Activated naive CD4-positive, alpha-beta T cell treated with anti-CD3 and anti-CD28 coated beads for 36 hours (primary cell): ENCODE measurements around the gene GTF2H2C. TPM values are rescaled to one million over a fixed set of nuclear protein-coding genes. Genes with fewer than 3 reads are reported as not detected.
A peak's percentile ranks its signal among the peaks of the same experiment; 100 is the strongest.
"Not testable (repeated sequence)": the region's sequence is repeated elsewhere in the genome, so short reads cannot be mapped to it uniquely, and the experiment has no call there.

Source experiments
- CTCF ChIA-PET: fragments of 350-600 bp; sonication (Branson Sonifier 250); formaldehyde crosslinking; loops from one replicate; lab custom pipeline; 2021; ENCODE audit warnings: antibody characterized with exemption; lab: Charles Lee
- DNase-seq: peaks from one replicate; pipeline ENCODE4 v3.0.0-alpha.2; 2020
- H3K27ac Mint-ChIP-seq: one replicate; pipeline ENCODE4 v1.8.0; 2021; ENCODE audit warnings: mild to moderate bottlenecking, mixed read lengths
- H3K27me3 Mint-ChIP-seq: one replicate; pipeline ENCODE4 v1.8.0; 2021; ENCODE audit warnings: low read depth, mixed read lengths
- H3K36me3 Mint-ChIP-seq: one replicate; pipeline ENCODE4 v1.8.0; 2021; ENCODE audit warnings: low read depth, mixed read lengths
- H3K4me1 Mint-ChIP-seq: one replicate; pipeline ENCODE4 v1.8.0; 2021; ENCODE audit warnings: low read depth, mixed read lengths
- H3K4me3 Mint-ChIP-seq: one replicate; pipeline ENCODE4 v1.8.0; 2021; ENCODE audit warnings: mild to moderate bottlenecking, moderate library complexity, mixed read lengths
- H3K9me3 Mint-ChIP-seq: one replicate; pipeline ENCODE4 v1.8.0; 2021; ENCODE audit warnings: mixed read lengths
- intact Hi-C: fragments of 100-400 bp; cut with micrococcal nuclease; formaldehyde crosslinking; loops from one replicate; pipeline ENCODE4 v1.15.1; 2023
- total RNA-seq, 2 experiments: library from RNA; stranded (reverse); gene quantifications; one replicate each; pipeline ENCODE4 v1.2.3, GENCODE V29; 2021

GTF2H2C gene
- total RNA-seq = 10 to 100 TPM; 38.2 to 38.4 TPM

DNA sequence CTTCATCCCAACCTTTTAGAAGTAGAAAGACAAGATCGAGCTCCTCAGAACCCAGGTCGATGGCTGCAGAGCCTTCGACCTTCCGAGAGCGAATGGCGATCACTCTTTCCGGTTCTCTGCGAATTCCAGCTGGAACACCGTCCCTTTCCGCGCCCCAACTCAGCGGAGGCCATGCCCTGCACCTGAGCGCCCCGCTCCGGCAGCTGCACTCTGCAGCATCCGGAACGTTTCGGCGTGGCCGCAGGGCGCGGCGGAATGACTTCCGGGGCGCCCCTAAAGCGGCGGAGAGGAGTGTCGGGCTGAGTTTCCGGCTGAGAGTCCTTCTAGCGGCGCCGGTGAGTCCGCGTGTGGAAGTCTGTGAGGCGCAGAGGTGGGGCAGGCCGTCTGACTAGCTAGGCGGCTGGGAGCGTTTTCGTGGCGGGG, at the start of gene GTF2H2C:
Gene GTF2H2C, plus strand, starts transcription at position 284 of the 423 bp plus-strand sequence. CDS start 4,942 bp downstream, outside the sequence.
- H3K9me3 Mint-ChIP-seq, H3K27me3 Mint-ChIP-seq, CTCF ChIA-PET, H3K36me3 Mint-ChIP-seq, H3K4me1 Mint-ChIP-seq, intact Hi-C loops: not testable (repeated sequence)
- H3K27ac Mint-ChIP-seq = peak within 1 kb of the TSS; percentile 73
- DNase-seq = peak; percentile 86
- H3K4me3 Mint-ChIP-seq = peak within 1 kb of the TSS; percentile 97

DNA sequence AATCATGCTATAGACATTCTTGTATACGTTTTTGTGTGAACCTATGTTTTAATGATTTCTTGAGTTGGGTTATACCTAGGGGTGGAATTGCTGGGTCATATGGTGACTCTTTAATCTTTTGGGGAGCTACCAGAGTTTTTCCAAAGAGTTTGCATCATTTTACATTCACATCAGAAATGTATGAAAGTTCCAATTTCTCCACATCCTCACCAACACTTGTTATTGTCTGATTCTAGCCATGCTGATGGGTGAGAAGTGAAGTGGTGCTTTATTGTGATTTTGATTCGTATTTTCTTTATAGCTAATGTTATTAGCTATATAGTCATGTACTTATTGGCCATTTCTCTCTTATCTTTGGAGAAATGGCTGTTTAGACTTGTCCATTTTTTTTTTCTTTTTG, 49.3 kb upstream of the GTF2H2C start:
- intact Hi-C loops = no loop called here
- Mint-ChIP-seq H3K36me3 (no peaks in the 10 kb centered on the region), H3K27ac (no peak overlapping the region), H3K4me3 (no peak overlapping the region), H3K4me1 (no peaks in the 10 kb centered on the region), H3K27me3 (no peaks in the 10 kb centered on the region), H3K9me3 (no peaks in the 10 kb centered on the region)
- DNase-seq = no peak
- CTCF ChIA-PET = interaction anchor here (0.6 to 0.7 kb wide), 2 partner anchors 11 to 99 kb away, joined by 3 read pairs; no protein-coding TSS in a partner anchor

DNA sequence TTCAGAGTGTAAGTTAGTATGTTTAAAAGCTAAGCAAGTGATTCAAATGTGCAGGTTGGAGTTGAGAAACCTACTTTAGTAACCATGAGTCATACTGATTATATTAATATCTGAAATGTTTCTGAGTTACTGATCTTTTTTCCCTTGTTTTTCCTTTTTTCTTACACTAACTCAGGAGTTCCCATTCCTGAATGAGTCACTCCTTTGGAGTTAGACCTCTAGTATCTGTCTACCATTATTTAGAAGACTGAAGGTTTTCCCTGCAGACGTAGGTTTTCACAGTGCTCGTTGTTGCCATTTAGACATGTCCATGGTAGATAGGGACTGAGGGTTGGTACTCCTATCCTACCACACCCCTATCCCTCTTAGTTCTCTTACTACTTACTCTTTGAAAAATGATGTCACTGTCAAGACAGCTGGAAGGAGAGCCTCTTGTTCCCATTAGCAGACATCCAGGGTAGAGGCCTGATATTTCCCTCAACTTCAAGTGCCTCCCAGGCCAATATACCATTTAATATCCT, 47.2 kb upstream of the GTF2H2C start:
- Mint-ChIP-seq H3K4me3 (no peak overlapping the region), H3K27me3 (no peaks in the 10 kb centered on the region), H3K27ac (no peak overlapping the region), H3K36me3 (no peaks in the 10 kb centered on the region), H3K9me3 (no peaks in the 10 kb centered on the region), H3K4me1 (no peaks in the 10 kb centered on the region)
- no peak for DNase-seq
- CTCF ChIA-PET = interaction anchor here (0.6 kb wide), 1 partner anchor 76 kb away, joined by 3 read pairs; no protein-coding TSS in a partner anchor
- intact Hi-C loops = no loop called here

- H3K4me3 Mint-ChIP-seq, CTCF ChIA-PET, H3K27ac Mint-ChIP-seq, H3K36me3 Mint-ChIP-seq, H3K9me3 Mint-ChIP-seq, intact Hi-C loops, H3K27me3 Mint-ChIP-seq, H3K4me1 Mint-ChIP-seq, DNase-seq: not testable (repeated sequence)
Observed at GRCh38 chr5:69515570-69515969, 44.4 kb upstream of the GTF2H2C start.

GRCh38 chr5:69516769-69517168, 43.2 kb upstream of the GTF2H2C start:
- intact Hi-C loops = no loop called here
- CTCF ChIA-PET = no interaction called here
- no peaks in the 10 kb centered on the region for H3K27me3 Mint-ChIP-seq
- no peak for DNase-seq
- no peaks in the 10 kb centered on the region for H3K4me1 Mint-ChIP-seq
- H3K27ac Mint-ChIP-seq = no peak overlapping the region
- H3K9me3 Mint-ChIP-seq = no peaks in the 10 kb centered on the region
- H3K4me3 Mint-ChIP-seq = no peak overlapping the region
- no peaks in the 10 kb centered on the region for H3K36me3 Mint-ChIP-seq

GRCh38 chr5:69517763-69518212, 42.2 kb upstream of the GTF2H2C start:
- no peak overlapping the region for H3K27ac Mint-ChIP-seq
- H3K9me3 Mint-ChIP-seq = no peaks in the 10 kb centered on the region
- CTCF ChIA-PET = no interaction called here
- no peaks in the 10 kb centered on the region for H3K4me1 Mint-ChIP-seq
- no peaks in the 10 kb centered on the region for H3K27me3 Mint-ChIP-seq
- intact Hi-C loops = no loop called here
- H3K4me3 Mint-ChIP-seq = no peak overlapping the region
- no peaks in the 10 kb centered on the region for H3K36me3 Mint-ChIP-seq
- DNase-seq = no peak

GRCh38 chr5:69519285-69519684, 40.7 kb upstream of the GTF2H2C start:
- no peak for DNase-seq
- Mint-ChIP-seq H3K27ac (no peak overlapping the region), H3K27me3 (no peaks in the 10 kb centered on the region), H3K4me3 (no peak overlapping the region), H3K36me3 (no peaks in the 10 kb centered on the region), H3K9me3 (no peaks in the 10 kb centered on the region), H3K4me1 (no peaks in the 10 kb centered on the region)
- CTCF ChIA-PET = no interaction called here
- intact Hi-C loops = no loop called here

DNA sequence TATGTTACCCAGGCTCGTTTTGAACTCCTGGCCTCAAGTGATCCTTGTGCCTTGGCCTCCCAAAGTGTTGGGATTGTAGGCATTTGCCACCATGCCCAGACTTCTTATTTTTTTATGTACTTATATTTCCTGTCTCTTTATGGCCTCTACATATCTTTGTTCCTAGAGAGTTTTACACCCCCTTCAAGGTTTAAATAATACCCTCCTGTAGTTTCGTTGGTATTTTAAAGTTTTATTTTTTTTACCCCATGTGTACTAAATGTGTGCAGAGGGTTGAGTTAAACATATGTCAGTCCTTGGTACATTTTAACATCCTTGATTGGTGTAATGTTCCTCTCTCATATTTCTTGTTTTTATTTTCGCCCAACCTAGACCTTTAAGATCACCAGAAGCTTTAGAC, 38.0 kb upstream of the GTF2H2C start:
- no peak overlapping the region for H3K4me3 Mint-ChIP-seq
- no peak for DNase-seq
- no peak overlapping the region for H3K27ac Mint-ChIP-seq
- CTCF ChIA-PET = no interaction called here
- H3K4me1 Mint-ChIP-seq = no peaks in the 10 kb centered on the region
- no peaks in the 10 kb centered on the region for H3K9me3 Mint-ChIP-seq
- H3K27me3 Mint-ChIP-seq = no peaks in the 10 kb centered on the region
- no peaks in the 10 kb centered on the region for H3K36me3 Mint-ChIP-seq
- intact Hi-C loops = no loop called here

- H3K36me3 Mint-ChIP-seq = no peaks in the 10 kb centered on the region
- intact Hi-C loops = no loop called here
- CTCF ChIA-PET = no interaction called here
- no peak overlapping the region for H3K4me3 Mint-ChIP-seq
- H3K27me3 Mint-ChIP-seq = no peaks in the 10 kb centered on the region
- DNase-seq = no peak
- H3K9me3 Mint-ChIP-seq = no peaks in the 10 kb centered on the region
- H3K4me1 Mint-ChIP-seq = no peaks in the 10 kb centered on the region
- no peak overlapping the region for H3K27ac Mint-ChIP-seq
Observed at GRCh38 chr5:69525490-69525889, 34.5 kb upstream of the GTF2H2C start.

GRCh38 chr5:69526660-69527059, 33.3 kb upstream of the GTF2H2C start:
- CTCF ChIA-PET = interaction anchor here (0.6 to 1.1 kb wide), 2 partner anchors 43 to 483 kb away, joined by 3 to 4 read pairs; no protein-coding TSS in a partner anchor
- Mint-ChIP-seq H3K27ac (no peak overlapping the region), H3K4me1 (no peaks in the 10 kb centered on the region), H3K9me3 (no peaks in the 10 kb centered on the region), H3K4me3 (no peak overlapping the region), H3K27me3 (no peaks in the 10 kb centered on the region), H3K36me3 (no peaks in the 10 kb centered on the region)
- intact Hi-C loops = no loop called here
- no peak for DNase-seq

GRCh38 chr5:69527128-69527770, 32.7 kb upstream of the GTF2H2C start:
- intact Hi-C loops = no loop called here
- H3K9me3 Mint-ChIP-seq = no peaks in the 10 kb centered on the region

GRCh38 chr5:69528035-69528434, 32.0 kb upstream of the GTF2H2C start:
- Mint-ChIP-seq H3K4me3 (no peak overlapping the region), H3K27ac (no peak overlapping the region), H3K9me3 (no peaks in the 10 kb centered on the region), H3K4me1 (no peaks in the 10 kb centered on the region), H3K27me3 (peaks cover 3% of the 10 kb centered on the region), H3K36me3 (no peaks in the 10 kb centered on the region)
- intact Hi-C loops = no loop called here
- CTCF ChIA-PET = interaction anchor here (1.3 kb wide), 1 partner anchor 485 kb away, joined by 3 read pairs; no protein-coding TSS in a partner anchor
- no peak for DNase-seq

More at GRCh38 chr5:69527128-69527770, 32.7 kb upstream of the GTF2H2C start:
- no peaks in the 10 kb centered on the region for H3K36me3 Mint-ChIP-seq
- no peak overlapping the region for H3K27ac Mint-ChIP-seq
- DNase-seq = no peak
- CTCF ChIA-PET = interaction anchor here (0.6 to 1.1 kb wide), 2 partner anchors 44 to 483 kb away, joined by 3 to 4 read pairs; no protein-coding TSS in a partner anchor
- H3K27me3 Mint-ChIP-seq = peaks cover 2% of the 10 kb centered on the region
- no peaks in the 10 kb centered on the region for H3K4me1 Mint-ChIP-seq
- no peak overlapping the region for H3K4me3 Mint-ChIP-seq

DNA sequence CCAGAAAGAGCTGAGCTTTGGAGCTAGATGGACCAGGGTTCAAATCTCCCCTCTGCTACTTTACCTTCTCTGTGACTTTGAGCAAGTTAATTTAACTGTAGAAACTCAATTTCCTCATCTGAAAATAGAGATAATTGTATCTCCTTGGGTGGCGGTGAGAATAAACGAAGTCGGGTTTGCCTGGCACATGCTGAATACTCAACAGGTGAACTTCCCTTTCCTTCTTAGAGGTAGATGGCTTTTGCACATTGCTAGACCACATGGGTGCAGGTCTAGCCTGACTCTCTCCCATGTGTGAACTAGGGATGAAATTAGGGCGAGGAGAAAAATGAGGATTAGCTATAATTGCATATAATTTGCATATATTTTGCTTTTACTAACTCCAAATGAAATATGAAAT, 31.4 kb upstream of the GTF2H2C start:
- H3K27ac Mint-ChIP-seq = no peak overlapping the region
- CTCF ChIA-PET = interaction anchor here (1.3 kb wide), 1 partner anchor 485 kb away, joined by 3 read pairs; no protein-coding TSS in a partner anchor
- peaks cover 3% of the 10 kb centered on the region for H3K27me3 Mint-ChIP-seq
- no peaks in the 10 kb centered on the region for H3K36me3 Mint-ChIP-seq
- no peak for DNase-seq
- H3K4me3 Mint-ChIP-seq = no peak overlapping the region
- intact Hi-C loops = no loop called here
- no peaks in the 10 kb centered on the region for H3K9me3 Mint-ChIP-seq
- no peaks in the 10 kb centered on the region for H3K4me1 Mint-ChIP-seq
